ENCODE data around the gene SPAG8. TPM values are rescaled to one million over a fixed set of nuclear protein-coding genes. Genes with fewer than 3 reads are reported as not detected.

The SPAG8 gene
- total RNA-seq, 1 experiment from 2014 or later = 0.90 TPM

DNA sequence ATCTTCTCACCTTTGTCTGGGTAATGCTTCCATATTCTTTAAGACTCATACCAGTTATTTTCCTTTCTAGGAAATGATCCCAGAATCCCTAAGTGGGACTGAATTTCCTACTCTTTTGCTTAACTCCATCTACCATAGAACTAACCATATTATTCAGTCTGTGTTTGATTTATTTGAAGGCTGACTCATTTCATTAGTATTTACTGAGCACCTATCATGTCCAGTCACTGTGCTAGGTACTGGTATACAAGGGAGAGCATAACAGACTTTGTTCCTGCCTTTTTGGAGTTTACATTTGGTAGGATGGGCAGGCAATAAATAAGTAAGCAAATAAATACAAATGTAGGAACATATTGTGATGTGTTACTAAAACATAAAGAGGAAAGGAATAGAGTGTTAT is 16.4 kb downstream of the SPAG8 start (continued):
- TF ChIP-seq TCF7L2 (IDR thresholded peaks at IDR 0.05; ENCODE audit: low read depth, low read length) = no peak

DNA sequence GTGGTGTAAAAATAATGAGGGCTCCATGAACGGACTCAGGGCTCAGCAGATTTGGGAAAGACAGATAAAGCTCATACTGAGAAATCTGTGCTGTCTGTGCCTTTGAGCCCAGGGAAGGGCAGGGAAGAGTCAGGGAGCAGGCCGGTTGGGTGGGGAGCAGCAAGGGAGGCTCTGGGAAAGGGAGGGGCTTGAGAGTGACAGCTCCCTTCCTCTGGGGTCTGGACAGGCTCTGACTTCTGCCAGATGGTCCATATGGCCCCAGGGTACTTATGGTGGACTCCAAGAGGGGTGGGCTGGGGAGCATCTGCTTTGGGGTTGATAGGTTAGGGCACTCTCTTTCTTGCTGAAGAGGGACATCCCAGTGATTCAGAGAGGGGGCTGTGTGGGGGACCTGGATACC is 18.6 kb downstream of the SPAG8 start:
- ChIA-PET CTCF (interaction anchor here (0.8 to 1.0 kb wide), 2 partner anchors 32 to 89 kb away, joined by 3 to 4 read pairs; no protein-coding TSS in a partner anchor), POLR2A (no interaction called here)
- in situ Hi-C loops (cut with HindIII; ENCODE audit: low pct_unique_long_range_greater_than_20kb, low sequenced_read_pairs) (no loop called here), intact Hi-C loops (cut with micrococcal nuclease; ENCODE audit: unreplicated experiment) (no loop called here)
- ATAC-seq = no peak
- Histone ChIP-seq H3K27ac (ENCODE audit: low read length) (no peak overlapping the region), H3K9me3 (ENCODE audit: control insufficient read depth, insufficient read depth, low read depth, low read length) (no peaks in the 10 kb centered on the region), H3K36me3 (ENCODE audit: control insufficient read depth, insufficient read depth, low read length) (no peaks in the 10 kb centered on the region), H3K4me3 (ENCODE audit: low read depth in 2 of 2, low read length in 2 of 2) (no peak overlapping the region), H3K4me1 (ENCODE audit: control insufficient read depth, insufficient read depth, low read length) (0 out of 2 replicates have a peak, but pooled peaks cover 3% of the 10 kb centered on the region), H3K27me3 (ENCODE audit: control insufficient read depth, insufficient read depth, low read length) (no peaks in the 10 kb centered on the region)
- no peak for DNase-seq (ENCODE audit: low read depth, low spot score)
- BruUV-seq (replicated peaks) = no TSS peak
- TF ChIP-seq POLR2AphosphoS5 (IDR thresholded peaks at IDR 0.05; ENCODE audit: low read depth, low read length) (no peak), SIN3A (IDR thresholded peaks at IDR 0.05; ENCODE audit: borderline replicate concordance, insufficient read depth, low read depth, low read length) (no peak)
- TF ChIP-seq, protein P1, sequence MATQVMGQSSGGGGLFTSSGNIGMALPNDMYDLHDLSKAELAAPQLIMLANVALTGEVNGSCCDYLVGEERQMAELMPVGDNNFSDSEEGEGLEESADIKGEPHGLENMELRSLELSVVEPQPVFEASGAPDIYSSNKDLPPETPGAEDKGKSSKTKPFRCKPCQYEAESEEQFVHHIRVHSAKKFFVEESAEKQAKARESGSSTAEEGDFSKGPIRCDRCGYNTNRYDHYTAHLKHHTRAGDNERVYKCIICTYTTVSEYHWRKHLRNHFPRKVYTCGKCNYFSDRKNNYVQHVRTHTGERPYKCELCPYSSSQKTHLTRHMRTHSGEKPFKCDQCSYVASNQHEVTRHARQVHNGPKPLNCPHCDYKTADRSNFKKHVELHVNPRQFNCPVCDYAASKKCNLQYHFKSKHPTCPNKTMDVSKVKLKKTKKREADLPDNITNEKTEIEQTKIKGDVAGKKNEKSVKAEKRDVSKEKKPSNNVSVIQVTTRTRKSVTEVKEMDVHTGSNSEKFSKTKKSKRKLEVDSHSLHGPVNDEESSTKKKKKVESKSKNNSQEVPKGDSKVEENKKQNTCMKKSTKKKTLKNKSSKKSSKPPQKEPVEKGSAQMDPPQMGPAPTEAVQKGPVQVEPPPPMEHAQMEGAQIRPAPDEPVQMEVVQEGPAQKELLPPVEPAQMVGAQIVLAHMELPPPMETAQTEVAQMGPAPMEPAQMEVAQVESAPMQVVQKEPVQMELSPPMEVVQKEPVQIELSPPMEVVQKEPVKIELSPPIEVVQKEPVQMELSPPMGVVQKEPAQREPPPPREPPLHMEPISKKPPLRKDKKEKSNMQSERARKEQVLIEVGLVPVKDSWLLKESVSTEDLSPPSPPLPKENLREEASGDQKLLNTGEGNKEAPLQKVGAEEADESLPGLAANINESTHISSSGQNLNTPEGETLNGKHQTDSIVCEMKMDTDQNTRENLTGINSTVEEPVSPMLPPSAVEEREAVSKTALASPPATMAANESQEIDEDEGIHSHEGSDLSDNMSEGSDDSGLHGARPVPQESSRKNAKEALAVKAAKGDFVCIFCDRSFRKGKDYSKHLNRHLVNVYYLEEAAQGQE (IDR thresholded peaks at IDR 0.05; ENCODE audit: insufficient read depth in 1 of 2, low read depth in 2 of 2, low read length in 1 of 2) = no peak
- TF ChIP-seq, protein P2, sequence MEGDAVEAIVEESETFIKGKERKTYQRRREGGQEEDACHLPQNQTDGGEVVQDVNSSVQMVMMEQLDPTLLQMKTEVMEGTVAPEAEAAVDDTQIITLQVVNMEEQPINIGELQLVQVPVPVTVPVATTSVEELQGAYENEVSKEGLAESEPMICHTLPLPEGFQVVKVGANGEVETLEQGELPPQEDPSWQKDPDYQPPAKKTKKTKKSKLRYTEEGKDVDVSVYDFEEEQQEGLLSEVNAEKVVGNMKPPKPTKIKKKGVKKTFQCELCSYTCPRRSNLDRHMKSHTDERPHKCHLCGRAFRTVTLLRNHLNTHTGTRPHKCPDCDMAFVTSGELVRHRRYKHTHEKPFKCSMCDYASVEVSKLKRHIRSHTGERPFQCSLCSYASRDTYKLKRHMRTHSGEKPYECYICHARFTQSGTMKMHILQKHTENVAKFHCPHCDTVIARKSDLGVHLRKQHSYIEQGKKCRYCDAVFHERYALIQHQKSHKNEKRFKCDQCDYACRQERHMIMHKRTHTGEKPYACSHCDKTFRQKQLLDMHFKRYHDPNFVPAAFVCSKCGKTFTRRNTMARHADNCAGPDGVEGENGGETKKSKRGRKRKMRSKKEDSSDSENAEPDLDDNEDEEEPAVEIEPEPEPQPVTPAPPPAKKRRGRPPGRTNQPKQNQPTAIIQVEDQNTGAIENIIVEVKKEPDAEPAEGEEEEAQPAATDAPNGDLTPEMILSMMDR (IDR thresholded peaks at IDR 0.05) = no peak

DNA sequence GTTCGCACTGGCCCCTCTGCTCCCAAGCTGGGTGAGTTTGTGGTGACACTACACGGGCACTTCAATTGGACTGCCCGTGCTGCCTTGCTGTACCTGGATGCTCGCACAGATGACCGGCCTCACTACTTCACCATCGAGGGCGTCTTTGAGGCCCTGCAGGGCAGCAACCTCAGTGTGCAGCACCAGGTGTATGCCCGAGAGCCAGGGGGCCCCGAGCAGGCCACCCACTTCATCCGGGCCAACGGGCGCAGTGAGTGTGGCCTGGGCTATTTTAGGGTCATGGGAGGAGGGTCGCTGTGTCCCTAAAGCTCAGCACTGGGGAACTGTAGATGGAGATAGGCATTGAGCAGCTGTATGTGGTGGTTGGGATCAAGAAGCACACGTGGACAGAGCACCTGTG is 19.2 kb downstream of the SPAG8 start:
- Histone ChIP-seq H3K4me3 (ENCODE audit: low read depth in 2 of 2, low read length in 2 of 2) (no peak overlapping the region), H3K9me3 (ENCODE audit: control insufficient read depth, insufficient read depth, low read depth, low read length) (no peaks in the 10 kb centered on the region), H3K4me1 (ENCODE audit: control insufficient read depth, insufficient read depth, low read length) (0 out of 2 replicates have a peak, but pooled peaks cover 3% of the 10 kb centered on the region), H3K27ac (ENCODE audit: low read length) (no peak overlapping the region), H3K36me3 (ENCODE audit: control insufficient read depth, insufficient read depth, low read length) (no peaks in the 10 kb centered on the region), H3K27me3 (ENCODE audit: control insufficient read depth, insufficient read depth, low read length) (no peaks in the 10 kb centered on the region)
- in situ Hi-C loops (cut with HindIII; ENCODE audit: low pct_unique_long_range_greater_than_20kb, low sequenced_read_pairs) (no loop called here), intact Hi-C loops (cut with micrococcal nuclease; ENCODE audit: unreplicated experiment) (no loop called here)
- TF ChIP-seq POLR2AphosphoS5 (IDR thresholded peaks at IDR 0.05; ENCODE audit: low read depth, low read length) (no peak), SIN3A (IDR thresholded peaks at IDR 0.05; ENCODE audit: borderline replicate concordance, insufficient read depth, low read depth, low read length) (no peak)
- TF ChIP-seq, protein P2 (IDR thresholded peaks at IDR 0.05) = no peak
- TF ChIP-seq, protein P1 (IDR thresholded peaks at IDR 0.05; ENCODE audit: insufficient read depth in 1 of 2, low read depth in 2 of 2, low read length in 1 of 2) = no peak
- no peak for DNase-seq (ENCODE audit: low read depth, low spot score)
- ChIA-PET CTCF (interaction anchor here (0.6 to 1.0 kb wide), 3 partner anchors 32 to 146 kb away, joined by 3 to 6 read pairs (median 4); no protein-coding TSS in a partner anchor), POLR2A (no interaction called here)
- no TSS peak for BruUV-seq (replicated peaks)
- no peak for ATAC-seq

Data from Panc1 (cell line).